Purkinje cell (primary cell): ENCODE measurements around the gene DHTKD1. TPM values are rescaled to one million over a fixed set of nuclear protein-coding genes. Genes with fewer than 3 reads are reported as not detected.

Experiments used
- polyA plus RNA-seq: library from polyadenylated mRNA; unstranded; fragments of >200 nt; fragmentation: Nextera tagmentation; gene quantifications from 2 replicates; pipeline ENCODE4 v1.2.1, GENCODE V29; 2014

Gene DHTKD1, protein sequence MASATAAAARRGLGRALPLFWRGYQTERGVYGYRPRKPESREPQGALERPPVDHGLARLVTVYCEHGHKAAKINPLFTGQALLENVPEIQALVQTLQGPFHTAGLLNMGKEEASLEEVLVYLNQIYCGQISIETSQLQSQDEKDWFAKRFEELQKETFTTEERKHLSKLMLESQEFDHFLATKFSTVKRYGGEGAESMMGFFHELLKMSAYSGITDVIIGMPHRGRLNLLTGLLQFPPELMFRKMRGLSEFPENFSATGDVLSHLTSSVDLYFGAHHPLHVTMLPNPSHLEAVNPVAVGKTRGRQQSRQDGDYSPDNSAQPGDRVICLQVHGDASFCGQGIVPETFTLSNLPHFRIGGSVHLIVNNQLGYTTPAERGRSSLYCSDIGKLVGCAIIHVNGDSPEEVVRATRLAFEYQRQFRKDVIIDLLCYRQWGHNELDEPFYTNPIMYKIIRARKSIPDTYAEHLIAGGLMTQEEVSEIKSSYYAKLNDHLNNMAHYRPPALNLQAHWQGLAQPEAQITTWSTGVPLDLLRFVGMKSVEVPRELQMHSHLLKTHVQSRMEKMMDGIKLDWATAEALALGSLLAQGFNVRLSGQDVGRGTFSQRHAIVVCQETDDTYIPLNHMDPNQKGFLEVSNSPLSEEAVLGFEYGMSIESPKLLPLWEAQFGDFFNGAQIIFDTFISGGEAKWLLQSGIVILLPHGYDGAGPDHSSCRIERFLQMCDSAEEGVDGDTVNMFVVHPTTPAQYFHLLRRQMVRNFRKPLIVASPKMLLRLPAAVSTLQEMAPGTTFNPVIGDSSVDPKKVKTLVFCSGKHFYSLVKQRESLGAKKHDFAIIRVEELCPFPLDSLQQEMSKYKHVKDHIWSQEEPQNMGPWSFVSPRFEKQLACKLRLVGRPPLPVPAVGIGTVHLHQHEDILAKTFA
- polyA plus RNA-seq, result 4.0 and 4.2 TPM in 2 replicates

DNA sequence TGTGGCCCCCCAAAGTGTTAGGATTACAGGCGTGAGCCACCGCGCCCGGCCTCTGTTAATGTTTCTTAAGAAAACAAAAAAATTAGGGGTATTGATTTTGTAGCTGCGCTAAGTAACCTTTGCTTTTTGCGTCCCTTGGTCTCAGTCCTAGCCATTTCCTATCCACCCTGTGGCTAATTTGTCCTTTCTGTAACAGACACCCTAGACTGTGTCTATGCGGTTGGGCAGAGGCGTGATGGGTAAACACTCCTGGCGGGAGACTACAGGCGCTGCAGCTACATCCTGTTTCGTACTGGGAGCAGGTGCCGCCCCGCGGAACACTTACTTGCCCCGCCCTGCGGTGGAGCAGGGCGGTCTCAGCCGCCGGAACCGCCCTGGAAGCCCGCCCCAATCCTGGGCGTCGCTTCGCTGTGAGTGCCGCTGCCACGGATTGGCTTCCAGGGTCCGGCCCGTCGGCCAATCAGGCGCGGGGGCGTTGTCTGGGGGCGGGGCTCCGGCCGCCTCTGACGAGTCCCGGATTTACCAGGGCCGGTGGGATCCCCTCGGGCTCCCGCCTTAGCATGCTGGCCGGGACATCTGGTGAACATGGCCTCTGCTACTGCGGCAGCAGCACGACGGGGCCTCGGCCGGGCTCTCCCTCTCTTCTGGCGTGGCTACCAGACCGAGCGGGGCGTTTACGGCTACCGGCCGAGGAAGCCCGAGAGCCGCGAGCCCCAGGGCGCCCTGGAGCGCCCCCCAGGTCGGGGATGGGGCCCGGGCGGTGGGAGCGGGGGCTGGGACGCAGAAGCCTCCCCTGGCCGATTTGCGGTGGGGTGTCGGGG lies at the start of gene DHTKD1:
Gene DHTKD1, plus strand, starts transcription at position 506 of the 821 bp plus-strand sequence. Its CDS starts 80 bp downstream, at position 586.

DNA sequence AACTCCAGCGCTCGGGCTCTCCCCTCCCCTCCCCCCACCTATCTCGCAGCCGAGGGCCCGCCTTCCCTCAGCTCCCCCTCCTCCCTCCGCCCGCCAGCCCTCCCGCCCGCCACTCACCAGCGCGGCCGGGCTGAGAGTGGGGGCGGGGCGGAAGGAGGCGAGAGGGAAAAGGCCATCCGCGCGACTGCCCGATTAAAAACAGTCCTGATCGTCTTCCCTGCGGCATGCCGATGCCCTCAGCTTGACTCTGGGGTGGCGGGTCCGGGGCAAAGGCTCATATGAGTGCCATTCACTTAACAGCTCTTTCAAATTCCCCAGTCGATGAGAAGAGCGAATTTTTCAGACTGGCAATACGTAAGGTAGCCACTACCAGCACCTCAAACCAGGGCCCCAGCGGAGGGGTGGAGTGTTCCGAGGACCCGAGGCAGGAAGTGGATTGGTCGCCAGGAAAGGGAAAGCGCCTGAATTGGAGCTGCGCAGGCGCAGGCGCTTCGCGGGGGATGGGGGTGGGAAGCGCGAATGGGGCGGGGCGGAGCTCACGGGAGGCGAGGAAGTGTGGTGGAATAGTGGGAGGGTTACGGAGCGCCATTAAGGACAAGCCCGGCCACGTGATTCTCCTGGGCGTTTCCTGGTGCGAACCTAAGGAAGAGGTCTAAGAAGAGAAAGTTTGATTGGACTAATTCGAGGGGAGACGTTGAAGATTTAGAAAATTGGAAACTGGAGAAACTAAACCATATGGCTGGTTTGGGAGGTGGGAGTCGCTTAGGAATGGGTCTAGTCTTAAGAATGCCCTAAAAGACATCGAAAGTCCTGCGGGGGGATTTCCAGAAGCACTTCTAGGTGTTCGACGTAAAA lies 25.7 kb upstream of the DHTKD1 start, which contains the start of gene UPF2:
Gene UPF2, minus strand, starts transcription at position 13 of the 855 bp plus-strand sequence. CDS start 7,386 bp downstream, outside the sequence.

DNA sequence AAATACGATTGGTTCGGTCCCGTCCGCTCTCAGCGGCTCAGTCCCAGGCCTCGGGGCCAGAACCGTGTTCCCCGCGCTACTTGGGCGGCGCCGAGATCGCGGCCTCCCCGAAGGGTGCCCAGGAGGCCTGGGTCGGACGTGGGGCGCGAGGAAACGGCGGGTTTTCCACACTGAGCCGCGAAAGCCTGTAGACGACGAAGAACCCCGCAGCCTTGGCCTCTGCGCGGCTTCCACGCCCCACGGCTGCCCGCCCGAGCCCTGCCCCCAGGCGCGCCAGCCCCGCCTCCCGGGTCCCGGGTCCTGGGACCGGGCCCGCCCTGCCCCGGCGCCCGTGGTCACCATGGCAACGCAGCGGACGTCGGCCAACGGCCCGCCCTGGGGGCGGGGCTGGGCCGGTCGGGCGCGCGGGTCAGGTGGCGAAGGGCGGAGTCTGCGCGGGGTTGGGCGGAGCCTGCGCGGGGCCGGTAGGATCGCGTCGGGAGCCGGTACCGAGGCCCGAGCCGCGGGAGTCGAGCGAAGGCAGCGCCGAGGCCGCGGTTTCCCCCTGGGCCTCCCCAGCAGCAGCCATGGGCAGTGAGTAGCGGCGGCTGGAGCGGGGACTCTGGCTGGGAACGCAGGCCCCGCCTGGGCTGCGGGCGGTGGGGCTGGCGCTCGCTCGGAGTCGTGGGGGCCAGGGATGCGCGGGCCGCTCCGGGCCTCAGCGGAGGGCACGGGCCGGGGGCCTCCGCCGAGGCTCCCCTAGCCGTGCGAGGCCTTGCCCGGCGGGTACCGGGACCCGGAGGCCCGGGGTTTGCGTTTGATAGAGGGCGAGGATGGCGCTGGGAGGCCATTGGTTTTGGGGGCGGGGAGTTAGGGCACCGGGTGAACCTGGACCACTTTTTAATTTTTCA lies 60.7 kb downstream of the DHTKD1 start, which contains the start of gene SEC61A2:
Gene SEC61A2, plus strand, starts transcription at position 456 of the 890 bp plus-strand sequence. Its CDS starts 111 bp downstream, at position 567.

Other genes with a start within 250 kb of the DHTKD1 start
- 0.26 and 0.55 TPM in 2 replicates for gene PROSER2, start 245.6 kb upstream of the DHTKD1 start, polyA plus RNA-seq
- 28.3 and 28.4 TPM in 2 replicates for gene UPF2, start 26.1 kb upstream of the DHTKD1 start, polyA plus RNA-seq
- gene SEC61A2, start 60.7 kb downstream of the DHTKD1 start, polyA plus RNA-seq, result 36.1 and 44.2 TPM in 2 replicates
- gene NUDT5, start 126.9 kb downstream of the DHTKD1 start, polyA plus RNA-seq, result 60.5 and 77.6 TPM in 2 replicates
- gene CDC123, start 127.2 kb downstream of the DHTKD1 start, polyA plus RNA-seq, result 96.9 and 166 TPM in 2 replicates